Kidney epithelial cell (primary cell): ENCODE measurements around the gene SOHLH1. TPM values are rescaled to one million over a fixed set of nuclear protein-coding genes. Genes with fewer than 3 reads are reported as not detected.
"Not testable (repeated sequence)": the region's sequence is repeated elsewhere in the genome, so short reads cannot be mapped to it uniquely, and the experiment has no call there.

ENCODE experiments used
- DNase-seq: peaks from one replicate; pipeline ENCODE4 v3.0.0-alpha.2; 2010; ENCODE audit warnings: low read depth
- H3K27me3 ChIP-seq: 2 replicates; pipeline ENCODE4 v1.6.0; 2011; ENCODE audit warnings: low read length; ENCODE audit not compliant: control insufficient read depth, insufficient read depth
- H3K36me3 ChIP-seq: 2 replicates; pipeline ENCODE4 v1.5.1; 2011; ENCODE audit warnings: low read length; ENCODE audit not compliant: control insufficient read depth, insufficient read depth
- H3K4me3 ChIP-seq: 2 replicates; pipeline ENCODE4 v1.5.1; 2011; ENCODE audit warnings: low read depth, mild to moderate bottlenecking, control low read depth, low read length
- total RNA-seq: library from RNA; depleted of rRNA; stranded (reverse); fragments of >200 nt; gene quantifications from 2 replicates; pipeline ENCODE4 v1.2.3, GENCODE V29; 2015
- TF ChIP-seq, protein P1 (sequence below): IDR thresholded peaks from 2 replicates; pipeline ENCODE4 v1.5.1; 2011; ENCODE audit warnings: mild to moderate bottlenecking, moderate library complexity, low read length, control low read depth, inconsistent platforms; ENCODE audit not compliant: insufficient read depth, poor library complexity, severe bottlenecking

The SOHLH1 gene
- total RNA-seq, 1 donor from 2014 or later, result not detected

DNA sequence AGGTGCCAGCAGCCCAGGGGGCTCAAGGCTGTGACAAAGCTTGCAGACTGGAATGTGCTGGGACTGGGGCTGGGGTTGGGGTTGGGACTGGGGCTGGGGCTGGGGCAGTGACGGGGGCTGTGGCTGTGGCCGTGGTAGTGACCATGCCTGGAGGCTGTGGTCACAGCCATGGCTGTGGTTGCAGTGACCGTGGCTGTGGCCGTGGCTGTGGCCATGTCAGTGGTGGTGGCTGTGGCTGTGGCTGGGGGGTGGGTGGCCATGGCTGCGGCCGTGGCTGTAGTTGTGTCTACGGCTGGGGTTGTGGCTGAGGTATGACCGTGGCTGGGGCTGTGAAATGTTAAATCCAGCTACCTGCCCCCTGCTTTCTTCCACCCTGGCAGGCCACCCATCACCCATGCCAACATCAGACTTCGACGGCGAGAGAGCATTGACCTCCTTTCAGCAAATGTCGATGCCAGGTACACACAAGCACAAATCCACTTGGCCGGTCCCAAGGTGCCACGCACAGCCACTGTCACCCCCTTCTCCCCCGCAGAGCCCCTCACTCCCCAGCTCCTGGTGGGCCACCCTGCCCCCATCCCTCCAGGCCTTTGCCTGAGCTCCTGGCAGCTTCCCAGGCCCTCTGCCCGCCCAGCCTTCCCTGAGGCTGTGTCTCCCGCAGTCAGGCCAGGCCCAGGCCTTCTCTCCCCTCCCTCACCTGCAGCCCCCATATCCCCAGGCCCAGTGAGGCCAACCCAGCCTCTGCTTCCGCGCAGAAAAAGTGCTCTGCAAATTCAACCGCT is 20.9 kb downstream of the SOHLH1 start:
- no peak overlapping the region for H3K4me3 ChIP-seq
- no peaks in the 10 kb centered on the region for H3K36me3 ChIP-seq
- TF ChIP-seq, protein P1, sequence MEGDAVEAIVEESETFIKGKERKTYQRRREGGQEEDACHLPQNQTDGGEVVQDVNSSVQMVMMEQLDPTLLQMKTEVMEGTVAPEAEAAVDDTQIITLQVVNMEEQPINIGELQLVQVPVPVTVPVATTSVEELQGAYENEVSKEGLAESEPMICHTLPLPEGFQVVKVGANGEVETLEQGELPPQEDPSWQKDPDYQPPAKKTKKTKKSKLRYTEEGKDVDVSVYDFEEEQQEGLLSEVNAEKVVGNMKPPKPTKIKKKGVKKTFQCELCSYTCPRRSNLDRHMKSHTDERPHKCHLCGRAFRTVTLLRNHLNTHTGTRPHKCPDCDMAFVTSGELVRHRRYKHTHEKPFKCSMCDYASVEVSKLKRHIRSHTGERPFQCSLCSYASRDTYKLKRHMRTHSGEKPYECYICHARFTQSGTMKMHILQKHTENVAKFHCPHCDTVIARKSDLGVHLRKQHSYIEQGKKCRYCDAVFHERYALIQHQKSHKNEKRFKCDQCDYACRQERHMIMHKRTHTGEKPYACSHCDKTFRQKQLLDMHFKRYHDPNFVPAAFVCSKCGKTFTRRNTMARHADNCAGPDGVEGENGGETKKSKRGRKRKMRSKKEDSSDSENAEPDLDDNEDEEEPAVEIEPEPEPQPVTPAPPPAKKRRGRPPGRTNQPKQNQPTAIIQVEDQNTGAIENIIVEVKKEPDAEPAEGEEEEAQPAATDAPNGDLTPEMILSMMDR, result no peak
- DNase-seq, result no peak
- H3K27me3 ChIP-seq, result no peaks in the 10 kb centered on the region

DNA sequence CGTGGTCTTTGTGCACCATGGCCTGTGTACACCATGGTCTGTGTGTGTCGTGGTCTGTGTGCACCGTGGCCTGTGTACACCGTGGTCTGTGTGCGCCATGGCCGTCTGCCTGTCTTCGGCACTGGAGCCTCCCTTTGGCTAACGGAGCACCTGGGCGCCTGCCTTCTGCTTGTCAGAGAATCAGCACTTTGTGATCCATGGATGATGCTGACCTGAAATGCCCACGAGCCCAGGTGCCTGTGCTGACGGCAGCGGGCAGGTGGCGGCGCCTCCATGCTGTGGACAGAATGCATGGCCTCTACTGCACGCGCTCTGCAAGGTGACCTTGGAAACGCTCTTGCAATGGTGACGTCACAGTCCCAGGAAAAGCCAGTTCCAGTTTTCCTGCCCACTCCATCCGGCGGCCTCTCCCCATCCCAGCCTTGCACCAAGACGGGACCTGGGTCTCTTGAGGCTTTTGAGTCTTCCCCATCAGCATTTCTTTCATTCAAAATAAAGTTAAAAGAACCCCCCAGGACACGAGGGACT is 21.6 kb downstream of the SOHLH1 start:
- Histone ChIP-seq H3K27me3 (no peaks in the 10 kb centered on the region), H3K36me3 (no peaks in the 10 kb centered on the region), H3K4me3 (no peak overlapping the region)
- DNase-seq, result no peak
- TF ChIP-seq, protein P1, result no peak

DNA sequence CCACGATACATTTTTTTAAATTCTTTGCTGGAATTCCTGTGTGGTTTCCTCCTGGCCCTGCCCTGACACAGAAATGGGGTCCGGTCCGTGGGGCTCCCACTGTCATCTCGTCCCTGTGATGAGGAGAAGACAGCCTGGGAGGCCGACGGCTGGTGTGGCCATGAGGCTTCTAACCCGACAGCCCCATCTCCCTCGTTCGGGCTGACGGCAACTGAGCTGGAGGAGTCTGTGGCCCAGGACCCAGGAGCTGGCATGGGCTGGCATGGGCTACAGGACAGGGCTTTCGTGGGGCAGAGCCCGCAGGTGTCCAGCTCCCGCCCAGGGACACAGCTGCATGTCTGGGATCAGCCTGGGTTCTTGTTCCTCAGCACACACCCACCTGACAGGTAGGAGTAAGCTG is 22.4 kb downstream of the SOHLH1 start:
- TF ChIP-seq, protein P1, result no peak
- Histone ChIP-seq H3K36me3 (no peaks in the 10 kb centered on the region), H3K4me3 (no peak overlapping the region), H3K27me3 (no peaks in the 10 kb centered on the region)
- DNase-seq, result no peak

DNA sequence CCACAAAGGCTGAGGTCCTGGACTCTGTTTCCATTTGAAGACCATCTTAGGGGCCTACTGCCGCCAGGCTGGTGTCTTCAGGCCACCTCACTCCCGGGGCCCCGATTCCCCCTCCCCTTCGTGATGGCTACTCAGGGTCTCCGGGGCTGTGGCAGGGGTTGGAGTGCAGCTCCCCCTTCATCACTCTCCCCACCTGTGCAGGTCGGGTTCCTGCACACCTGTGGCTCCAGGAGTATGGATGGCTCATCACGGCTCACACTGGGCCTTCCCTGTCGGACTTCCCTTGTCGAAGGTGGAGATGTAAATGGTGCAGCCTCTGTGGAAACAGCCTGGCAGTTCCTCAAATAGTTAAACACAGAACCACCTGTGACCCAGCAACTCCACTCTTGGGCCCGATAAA is 24.3 kb downstream of the SOHLH1 start:
- TF ChIP-seq, protein P1, result no peak
- no peak overlapping the region for H3K4me3 ChIP-seq
- no peaks in the 10 kb centered on the region for H3K27me3 ChIP-seq
- H3K36me3 ChIP-seq, result no peaks in the 10 kb centered on the region
- DNase-seq, result no peak

DNA sequence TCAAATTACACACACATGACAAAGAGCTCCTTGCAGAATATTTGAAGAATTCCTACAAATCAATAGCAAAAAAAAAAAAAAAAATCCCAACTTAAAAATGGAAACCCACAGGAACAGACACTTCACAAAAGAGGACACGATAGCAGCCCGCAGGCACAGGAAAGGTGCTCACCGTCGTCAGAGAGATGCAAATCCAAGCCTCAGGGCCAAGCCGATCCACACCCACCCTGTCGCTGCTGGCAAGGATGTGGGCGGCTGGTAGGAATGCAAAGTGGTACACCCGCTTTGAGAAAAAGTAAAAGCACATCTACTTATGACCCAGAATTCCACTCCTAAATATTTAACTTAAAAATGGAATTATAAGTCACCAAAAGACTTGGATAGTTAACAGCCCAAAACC is 25.3 kb downstream of the SOHLH1 start:
- DNase-seq, result no peak
- TF ChIP-seq, protein P1, result no peak
- Histone ChIP-seq H3K4me3 (no peak overlapping the region), H3K27me3 (no peaks in the 10 kb centered on the region), H3K36me3 (no peaks in the 10 kb centered on the region)

DNA sequence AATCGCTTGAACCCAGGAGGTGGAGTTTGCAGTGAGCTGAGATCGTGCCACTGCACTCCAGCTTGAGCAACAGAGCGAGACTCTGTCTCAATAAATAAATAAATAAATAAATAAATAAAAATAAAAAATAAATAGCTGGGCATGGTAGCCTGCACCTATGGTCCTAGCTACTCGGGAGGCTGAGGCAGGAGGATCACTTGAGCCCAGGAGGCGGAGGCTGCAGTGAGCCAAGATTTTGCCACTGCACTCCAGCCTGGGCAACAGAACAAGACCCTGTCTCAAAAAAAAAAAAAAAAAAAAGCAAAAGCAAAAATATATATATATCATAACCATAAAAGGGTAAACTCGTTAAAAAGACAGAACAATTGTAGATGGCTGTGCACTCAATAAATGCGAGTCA is 26.5 kb downstream of the SOHLH1 start:
- H3K27me3 ChIP-seq, H3K4me3 ChIP-seq, H3K36me3 ChIP-seq, DNase-seq: not testable (repeated sequence)
